NCI-H2171 treated with DMSO at 0.1 percent for 48 hours (cell line): ENCODE results near the gene VIL1.

Experiments
- DNase-seq: peaks from one replicate; lab custom pipeline; 2025; lab: John Stamatoyannopoulos, UW

The VIL1 gene

GRCh38 chr2:218418717-218419458 is at the start of gene VIL1:
Gene VIL1 (plus strand): TSS chr2:218419123. CDS start chr2:218423779, 4,656 bp downstream.
- peak; percentile 56 for DNase-seq

- DNase-seq: no peak
These were observed 49.6 kb upstream of the VIL1 start for GRCh38 chr2:218369330-218369729.

GRCh38 chr2:218370410-218371063 is 48.4 kb upstream of the VIL1 start:
- DNase-seq: no peak

GRCh38 chr2:218371983-218372350 is 47.0 kb upstream of the VIL1 start:
- no peak for DNase-seq

GRCh38 chr2:218374795-218375194 is 44.1 kb upstream of the VIL1 start:
- no peak for DNase-seq

- no peak for DNase-seq
These were observed 43.7 kb upstream of the VIL1 start for GRCh38 chr2:218375212-218375611.

GRCh38 chr2:218378053-218378452 is 40.9 kb upstream of the VIL1 start:
- no peak for DNase-seq

GRCh38 chr2:218381916-218382366 is 37.0 kb upstream of the VIL1 start, which contains the start of gene SLC11A1:
Gene SLC11A1 (plus strand): TSS chr2:218382273. CDS start chr2:218382369, 96 bp downstream.
- no peak for DNase-seq

- DNase-seq: no peak
These were observed 36.1 kb upstream of the VIL1 start for GRCh38 chr2:218382785-218383184.

GRCh38 chr2:218383892-218384519 is 34.9 kb upstream of the VIL1 start:
- peak; percentile 81 for DNase-seq

- no peak for DNase-seq
These were observed 33.9 kb upstream of the VIL1 start for GRCh38 chr2:218384975-218385374.

GRCh38 chr2:218386505-218387368 is 32.2 kb upstream of the VIL1 start:
- no peak for DNase-seq

GRCh38 chr2:218387369-218388194 is 31.3 kb upstream of the VIL1 start:
- peak; percentile 95 for DNase-seq

GRCh38 chr2:218389333-218390150 is 29.4 kb upstream of the VIL1 start:
- no peak for DNase-seq

GRCh38 chr2:218391202-218391601 is 27.7 kb upstream of the VIL1 start:
- DNase-seq: no peak

- no peak for DNase-seq
These were observed 26.5 kb upstream of the VIL1 start for GRCh38 chr2:218392459-218392858.

GRCh38 chr2:218392891-218393462 is 25.9 kb upstream of the VIL1 start:
- no peak for DNase-seq

- DNase-seq: no peak
These were observed 25.1 kb upstream of the VIL1 start for GRCh38 chr2:218393750-218394290.

GRCh38 chr2:218394298-218395089 is 24.4 kb upstream of the VIL1 start:
- no peak for DNase-seq
